ENCODE measurements around the gene L3MBTL4. TPM values are rescaled to one million over a fixed set of nuclear protein-coding genes. Genes with fewer than 3 reads are reported as not detected.

The L3MBTL4 gene
- total RNA-seq, 1 experiment from 2014 or later: not detected

DNA sequence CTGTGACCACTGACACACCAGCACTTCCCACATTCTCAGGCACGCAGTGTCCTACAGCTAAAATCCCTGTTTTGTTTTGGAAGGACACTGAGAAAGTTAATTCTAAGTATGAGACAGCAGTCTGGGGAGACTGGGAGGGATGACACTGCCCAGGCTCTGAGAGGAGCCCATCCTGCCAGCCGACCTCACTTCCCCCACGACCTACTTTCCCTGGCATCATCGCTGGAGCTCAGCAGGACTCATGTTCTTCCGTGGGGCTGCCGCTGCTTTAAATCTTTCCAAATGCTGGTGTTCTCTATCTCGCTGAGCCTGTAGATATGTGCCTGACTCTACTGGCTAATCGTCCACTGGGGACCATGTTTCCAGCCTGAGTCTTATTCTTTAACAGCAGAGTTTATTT lies 450.6 kb downstream of the L3MBTL4 start:
- no peaks in the 10 kb centered on the region for H3K4me1 ChIP-seq
- no peaks in the 10 kb centered on the region for H3K36me3 ChIP-seq
- no peaks in the 10 kb centered on the region for H3K9me3 ChIP-seq (replicated peaks)
- H3K27me3 ChIP-seq: no peaks in the 10 kb centered on the region
- H3K4me3 ChIP-seq: no peak overlapping the region
- no peak for DNase-seq
- H3K27ac ChIP-seq: no peak overlapping the region

DNA sequence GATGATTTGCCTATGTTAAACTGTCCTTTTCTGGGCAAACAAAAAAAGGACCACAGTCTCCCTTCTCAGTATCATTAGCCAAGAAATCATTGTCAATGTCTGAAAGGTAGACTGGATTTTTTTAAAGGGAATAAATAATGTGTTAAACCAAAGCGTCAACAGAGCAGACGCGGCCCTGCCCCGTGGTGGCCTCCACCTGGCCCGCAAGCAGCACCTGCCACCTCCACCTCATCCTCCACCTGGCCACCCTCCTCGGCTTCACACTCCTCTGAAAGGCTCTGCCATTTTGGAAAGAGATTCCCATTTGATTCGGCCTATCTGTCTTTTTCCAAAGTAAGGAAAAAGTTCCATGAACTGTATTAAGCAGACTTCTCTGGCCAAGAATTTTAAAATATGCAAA lies 451.4 kb downstream of the L3MBTL4 start:
- Histone ChIP-seq H3K27ac (no peak overlapping the region), H3K9me3 (replicated peaks) (no peaks in the 10 kb centered on the region), H3K4me1 (no peaks in the 10 kb centered on the region), H3K27me3 (no peaks in the 10 kb centered on the region), H3K4me3 (no peak overlapping the region), H3K36me3 (no peaks in the 10 kb centered on the region)
- DNase-seq: no peak

DNA sequence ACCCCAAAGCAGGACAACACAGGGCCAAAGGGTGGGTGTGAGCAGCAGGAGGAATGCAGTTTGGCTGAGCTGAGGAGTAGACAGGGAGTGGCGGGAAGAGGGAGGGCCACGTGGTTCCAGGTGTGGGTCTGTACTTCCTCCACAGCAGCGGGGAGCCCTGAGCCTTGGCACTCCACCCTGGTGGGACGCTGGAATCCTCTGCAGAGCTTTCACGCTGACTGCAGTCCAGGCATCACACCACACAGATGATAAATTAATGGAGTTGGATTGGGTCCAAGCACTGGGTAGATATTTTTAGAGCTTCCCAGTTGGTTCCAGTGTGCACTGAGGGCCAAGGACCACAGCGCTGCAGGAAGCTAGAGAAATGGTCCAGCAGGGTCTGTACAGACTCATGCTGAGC lies 452.3 kb downstream of the L3MBTL4 start:
- Histone ChIP-seq H3K36me3 (no peaks in the 10 kb centered on the region), H3K4me3 (no peak overlapping the region), H3K27ac (no peak overlapping the region), H3K4me1 (no peaks in the 10 kb centered on the region), H3K9me3 (replicated peaks) (no peaks in the 10 kb centered on the region), H3K27me3 (no peaks in the 10 kb centered on the region)
- DNase-seq: no peak

- DNase-seq: no peak
- no peak overlapping the region for H3K27ac ChIP-seq
- no peaks in the 10 kb centered on the region for H3K9me3 ChIP-seq (replicated peaks)
- no peaks in the 10 kb centered on the region for H3K27me3 ChIP-seq
- H3K4me3 ChIP-seq: no peak overlapping the region
- H3K4me1 ChIP-seq: no peaks in the 10 kb centered on the region
- no peaks in the 10 kb centered on the region for H3K36me3 ChIP-seq
Observed at GRCh38 chr18:5961828-5962150, 452.9 kb downstream of the L3MBTL4 start.

- Histone ChIP-seq H3K9me3 (replicated peaks) (no peaks in the 10 kb centered on the region), H3K4me1 (no peaks in the 10 kb centered on the region), H3K27me3 (no peaks in the 10 kb centered on the region), H3K4me3 (no peak overlapping the region), H3K36me3 (no peaks in the 10 kb centered on the region), H3K27ac (no peak overlapping the region)
- no peak for DNase-seq
Observed at GRCh38 chr18:5961097-5961827, 453.4 kb downstream of the L3MBTL4 start.

DNA sequence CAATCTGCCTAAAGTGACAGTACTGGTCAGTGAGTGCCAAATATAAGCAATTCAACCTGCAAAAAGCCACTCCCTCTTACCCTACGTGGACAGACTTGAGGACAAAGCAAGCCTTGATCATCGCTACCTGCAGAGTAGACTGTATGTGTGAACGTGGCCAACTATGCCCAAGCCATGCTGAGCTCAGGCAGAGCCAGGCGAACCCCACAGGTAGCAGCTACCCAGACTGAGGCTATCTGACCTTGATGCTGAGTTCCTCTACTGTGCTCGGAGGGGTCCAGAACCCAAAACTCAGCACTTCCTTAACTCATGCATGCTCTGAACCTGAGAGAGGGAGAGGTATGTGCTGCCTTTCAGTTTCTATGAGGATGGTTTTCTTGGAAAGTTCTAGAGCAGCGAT lies 455.9 kb downstream of the L3MBTL4 start:
- H3K4me3 ChIP-seq: no peak overlapping the region
- H3K36me3 ChIP-seq: no peaks in the 10 kb centered on the region
- no peak overlapping the region for H3K27ac ChIP-seq
- no peaks in the 10 kb centered on the region for H3K4me1 ChIP-seq
- no peak for DNase-seq
- no peaks in the 10 kb centered on the region for H3K9me3 ChIP-seq (replicated peaks)
- no peaks in the 10 kb centered on the region for H3K27me3 ChIP-seq

DNA sequence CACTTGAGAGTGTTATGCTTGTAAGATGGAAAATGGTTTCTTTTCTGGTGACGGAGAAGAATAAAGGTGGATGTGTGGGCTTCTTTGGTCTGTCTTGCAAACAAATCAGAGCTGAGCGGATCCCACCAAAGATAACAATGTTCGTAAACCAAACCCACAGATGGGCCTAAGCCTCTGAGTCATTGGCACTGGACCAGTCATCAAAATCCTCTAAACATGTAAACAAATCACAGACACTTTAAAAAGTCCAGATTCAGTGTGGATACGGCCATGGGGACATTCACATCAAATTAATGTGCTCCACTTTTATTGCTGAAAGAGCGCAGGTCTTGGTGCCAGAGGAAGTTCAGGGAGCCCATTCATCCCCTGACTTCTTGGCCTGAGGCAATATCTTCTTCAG lies 458.9 kb downstream of the L3MBTL4 start:
- no peak for DNase-seq
- Histone ChIP-seq H3K27ac (no peak overlapping the region), H3K4me3 (no peak overlapping the region), H3K9me3 (replicated peaks) (no peaks in the 10 kb centered on the region), H3K4me1 (no peaks in the 10 kb centered on the region), H3K36me3 (no peaks in the 10 kb centered on the region), H3K27me3 (no peaks in the 10 kb centered on the region)

- Histone ChIP-seq H3K9me3 (replicated peaks) (no peaks in the 10 kb centered on the region), H3K27ac (no peak overlapping the region), H3K4me1 (no peaks in the 10 kb centered on the region), H3K27me3 (no peaks in the 10 kb centered on the region), H3K4me3 (no peak overlapping the region), H3K36me3 (no peaks in the 10 kb centered on the region)
- DNase-seq: no peak
Observed at GRCh38 chr18:5951515-5952091, 463.1 kb downstream of the L3MBTL4 start.

- H3K9me3 ChIP-seq (replicated peaks): no peaks in the 10 kb centered on the region
- DNase-seq: no peak
- H3K27ac ChIP-seq: no peak overlapping the region
- H3K4me3 ChIP-seq: no peak overlapping the region
- H3K4me1 ChIP-seq: no peaks in the 10 kb centered on the region
- no peaks in the 10 kb centered on the region for H3K27me3 ChIP-seq
- no peaks in the 10 kb centered on the region for H3K36me3 ChIP-seq
Observed at GRCh38 chr18:5948781-5949180, 465.9 kb downstream of the L3MBTL4 start.

DNA sequence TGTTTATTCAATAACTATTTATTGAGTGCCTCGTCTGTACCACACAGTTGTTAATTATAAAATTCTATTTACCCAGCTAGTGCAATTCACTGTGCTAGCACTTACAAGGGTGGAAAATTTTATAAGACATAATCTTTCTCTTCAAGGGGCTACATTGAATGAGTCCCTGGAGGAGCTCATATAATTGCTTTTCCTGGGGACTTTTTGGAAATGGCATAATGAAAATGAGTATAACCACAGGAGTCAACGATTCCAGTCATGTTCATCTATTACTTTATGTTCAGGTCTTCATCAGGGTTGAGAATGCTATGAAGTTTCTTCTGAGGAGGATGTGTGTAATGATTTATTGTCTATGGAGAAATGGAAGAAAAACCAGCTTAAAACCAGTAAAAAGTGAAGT lies 466.5 kb downstream of the L3MBTL4 start:
- no peak for DNase-seq
- no peaks in the 10 kb centered on the region for H3K27me3 ChIP-seq
- H3K4me3 ChIP-seq: no peak overlapping the region
- H3K36me3 ChIP-seq: no peaks in the 10 kb centered on the region
- no peaks in the 10 kb centered on the region for H3K9me3 ChIP-seq (replicated peaks)
- no peaks in the 10 kb centered on the region for H3K4me1 ChIP-seq
- no peak overlapping the region for H3K27ac ChIP-seq

DNA sequence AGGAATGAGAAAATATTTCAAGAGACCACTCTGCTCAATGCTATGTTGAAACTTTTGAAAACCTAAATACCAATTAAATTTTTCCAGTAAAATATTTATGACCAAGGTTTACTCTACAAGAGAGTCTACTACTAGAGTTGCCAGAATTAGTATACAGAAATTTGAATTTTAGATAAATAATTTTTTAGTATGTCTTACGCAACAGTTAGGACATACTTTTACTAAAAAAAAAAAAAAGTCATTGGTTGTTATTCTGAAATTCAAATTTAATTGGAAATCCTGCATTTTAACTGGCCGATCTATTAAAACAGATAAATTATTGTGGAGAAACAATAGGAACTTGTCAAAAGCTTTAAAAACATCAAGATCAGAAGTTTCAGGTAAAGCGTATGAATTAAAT lies 470.3 kb downstream of the L3MBTL4 start:
- Histone ChIP-seq H3K4me3 (no peak overlapping the region), H3K27me3 (no peaks in the 10 kb centered on the region), H3K9me3 (replicated peaks) (no peaks in the 10 kb centered on the region), H3K27ac (no peak overlapping the region), H3K4me1 (no peaks in the 10 kb centered on the region), H3K36me3 (no peaks in the 10 kb centered on the region)
- DNase-seq: no peak

GRCh38 chr18:5943514-5943913 lies 471.2 kb downstream of the L3MBTL4 start:
- H3K36me3 ChIP-seq: no peaks in the 10 kb centered on the region
- no peaks in the 10 kb centered on the region for H3K27me3 ChIP-seq
- no peaks in the 10 kb centered on the region for H3K9me3 ChIP-seq (replicated peaks)
- H3K4me1 ChIP-seq: no peaks in the 10 kb centered on the region
- H3K27ac ChIP-seq: no peak overlapping the region
- peak in 1 of 2 experiments; percentile 1 for DNase-seq
- H3K4me3 ChIP-seq: no peak overlapping the region

GRCh38 chr18:5942591-5942990 lies 472.1 kb downstream of the L3MBTL4 start:
- no peak overlapping the region for H3K27ac ChIP-seq
- no peaks in the 10 kb centered on the region for H3K36me3 ChIP-seq
- no peaks in the 10 kb centered on the region for H3K27me3 ChIP-seq
- H3K9me3 ChIP-seq (replicated peaks): no peaks in the 10 kb centered on the region
- no peaks in the 10 kb centered on the region for H3K4me1 ChIP-seq
- H3K4me3 ChIP-seq: no peak overlapping the region
- no peak for DNase-seq

DNA sequence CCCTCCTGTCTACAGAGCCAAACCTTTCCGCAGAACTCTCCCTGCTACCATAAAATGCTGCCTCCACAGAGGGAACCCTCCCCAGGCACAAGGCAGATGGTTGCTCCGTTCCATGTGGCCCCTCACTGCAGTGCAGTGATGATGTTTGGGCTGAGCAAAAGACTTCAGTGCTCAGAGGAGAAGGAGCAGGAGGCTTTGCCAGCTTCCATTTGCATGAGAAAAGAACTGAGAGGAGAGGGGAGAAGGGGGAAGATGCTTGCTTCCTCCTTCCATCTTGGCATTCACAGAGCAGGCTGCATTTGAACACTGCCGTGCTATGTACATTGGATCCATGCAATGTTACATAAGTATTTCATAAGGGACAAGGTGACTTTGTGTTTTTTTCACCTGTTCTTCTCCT lies 472.8 kb downstream of the L3MBTL4 start:
- Histone ChIP-seq H3K27me3 (no peaks in the 10 kb centered on the region), H3K4me1 (no peaks in the 10 kb centered on the region), H3K9me3 (replicated peaks) (no peaks in the 10 kb centered on the region), H3K27ac (no peak overlapping the region), H3K4me3 (no peak overlapping the region), H3K36me3 (no peaks in the 10 kb centered on the region)
- no peak for DNase-seq

GRCh38 chr18:5939801-5940667 lies 474.7 kb downstream of the L3MBTL4 start:
- Histone ChIP-seq H3K27me3 (no peaks in the 10 kb centered on the region), H3K27ac (no peak overlapping the region), H3K4me3 (no peak overlapping the region), H3K4me1 (no peaks in the 10 kb centered on the region), H3K36me3 (no peaks in the 10 kb centered on the region), H3K9me3 (replicated peaks) (no peaks in the 10 kb centered on the region)
- no peak for DNase-seq
